CD4-positive, alpha-beta T cell treated with Interferon alpha-2 for 1 hour (primary cell): ENCODE measurements around the gene ATP9B.

Experiments used
- DNase-seq, 2 donors: peaks; one replicate each; pipeline ENCODE4 v3.0.0-alpha.2; 2020 to 2022

Gene ATP9B

GRCh38 chr18:79302120-79302519 lies 232.9 kb downstream of the ATP9B start:
- DNase-seq: no peak

DNA sequence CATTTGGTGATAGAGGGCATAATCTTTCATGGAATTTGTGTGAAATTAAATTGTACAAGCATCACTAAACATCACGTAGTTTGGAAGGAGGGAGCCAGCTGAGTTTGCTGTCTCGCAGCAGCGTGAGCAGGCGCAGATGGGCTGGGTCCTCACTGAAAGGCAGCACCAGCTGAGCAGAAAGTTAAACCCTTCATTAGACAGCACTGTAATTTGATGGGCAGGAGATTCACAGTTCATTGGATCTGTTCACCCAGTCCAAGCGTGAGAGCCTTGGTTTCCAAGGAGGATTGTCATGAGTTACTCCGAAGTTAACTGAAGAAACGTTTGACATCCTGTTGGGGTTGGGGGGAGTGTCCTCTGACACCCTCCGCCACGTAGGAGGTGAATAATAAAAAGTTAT lies 236.7 kb downstream of the ATP9B start:
- DNase-seq: no peak

DNA sequence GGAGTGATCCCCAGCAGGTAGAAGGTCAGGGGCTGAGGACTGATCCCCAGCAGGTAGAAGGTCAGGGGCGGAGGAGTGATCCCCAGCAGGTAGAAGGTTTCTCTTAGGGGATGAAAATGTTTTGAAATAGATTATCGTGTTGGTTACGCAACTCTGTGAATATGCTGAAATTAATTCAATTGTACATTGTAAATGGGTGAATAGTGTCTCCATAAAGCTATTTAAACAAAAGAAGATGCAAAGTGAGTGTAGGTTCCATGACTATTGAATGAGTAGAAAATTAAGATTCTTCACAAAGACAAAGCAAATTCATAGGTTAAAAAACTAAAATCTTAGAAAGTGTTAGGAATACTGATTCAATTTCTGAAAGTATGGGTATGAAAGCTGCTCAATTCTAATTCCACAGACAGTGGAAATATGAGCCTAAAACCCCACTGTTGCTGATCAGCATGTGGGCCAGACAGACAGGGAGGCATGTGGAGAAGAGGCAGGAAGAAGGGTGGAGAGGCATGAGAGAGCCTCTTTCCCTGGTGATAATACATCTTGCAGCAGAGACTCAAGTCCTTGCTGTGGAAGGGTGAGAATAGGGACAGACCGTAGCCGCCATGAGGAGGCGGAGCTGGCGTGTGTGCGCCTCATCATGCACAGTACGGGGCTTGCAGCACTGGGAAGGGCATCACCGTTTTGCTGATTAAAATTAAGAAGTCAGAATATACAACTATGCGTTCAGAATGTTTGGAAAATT lies 240.6 kb downstream of the ATP9B start:
- DNase-seq: no peak

- DNase-seq: no peak
Observed at GRCh38 chr18:79314838-79315388, 245.7 kb downstream of the ATP9B start.

DNA sequence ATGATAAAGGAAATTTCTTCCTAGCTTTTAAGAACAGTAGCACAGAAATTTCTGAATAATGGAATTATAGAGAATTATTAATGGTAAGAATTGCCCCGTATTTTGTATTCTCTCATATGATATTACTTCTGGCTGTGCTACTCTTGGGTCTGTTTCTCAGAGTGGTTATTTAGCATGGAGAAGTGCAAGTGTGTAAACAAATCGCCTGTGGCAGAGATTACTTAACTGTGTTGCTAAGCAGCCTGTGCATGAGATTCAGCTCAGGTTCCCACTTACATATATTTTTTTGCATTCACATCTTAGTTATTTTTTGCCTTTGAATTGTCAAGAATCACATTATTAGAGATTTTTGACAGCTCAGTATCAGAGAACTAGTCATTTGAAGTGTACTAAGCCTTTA lies 246.4 kb downstream of the ATP9B start:
- no peak for DNase-seq

DNA sequence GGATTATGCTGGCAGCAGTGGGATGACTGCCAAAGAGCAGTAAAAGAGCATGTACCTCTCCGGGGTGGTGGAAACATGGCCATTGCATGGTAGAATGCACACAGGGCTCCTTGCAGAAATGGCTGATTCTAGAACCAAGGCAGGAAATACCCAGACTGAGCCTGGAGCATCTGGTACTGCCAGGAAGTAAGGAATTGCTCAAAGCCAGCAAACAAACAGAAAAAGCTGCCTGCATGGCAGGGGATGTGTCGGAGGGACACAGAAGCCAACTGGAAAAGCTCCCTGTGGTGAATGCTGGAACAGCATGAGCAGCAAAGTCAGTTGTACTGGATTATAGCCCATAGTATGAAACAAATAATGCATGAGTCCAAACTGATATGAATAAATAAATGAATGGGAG lies 248.5 kb downstream of the ATP9B start:
- no peak for DNase-seq

GRCh38 chr18:79318142-79318673 lies 249.0 kb downstream of the ATP9B start:
- DNase-seq: peak in 1 of 2 donors; percentile 13

DNA sequence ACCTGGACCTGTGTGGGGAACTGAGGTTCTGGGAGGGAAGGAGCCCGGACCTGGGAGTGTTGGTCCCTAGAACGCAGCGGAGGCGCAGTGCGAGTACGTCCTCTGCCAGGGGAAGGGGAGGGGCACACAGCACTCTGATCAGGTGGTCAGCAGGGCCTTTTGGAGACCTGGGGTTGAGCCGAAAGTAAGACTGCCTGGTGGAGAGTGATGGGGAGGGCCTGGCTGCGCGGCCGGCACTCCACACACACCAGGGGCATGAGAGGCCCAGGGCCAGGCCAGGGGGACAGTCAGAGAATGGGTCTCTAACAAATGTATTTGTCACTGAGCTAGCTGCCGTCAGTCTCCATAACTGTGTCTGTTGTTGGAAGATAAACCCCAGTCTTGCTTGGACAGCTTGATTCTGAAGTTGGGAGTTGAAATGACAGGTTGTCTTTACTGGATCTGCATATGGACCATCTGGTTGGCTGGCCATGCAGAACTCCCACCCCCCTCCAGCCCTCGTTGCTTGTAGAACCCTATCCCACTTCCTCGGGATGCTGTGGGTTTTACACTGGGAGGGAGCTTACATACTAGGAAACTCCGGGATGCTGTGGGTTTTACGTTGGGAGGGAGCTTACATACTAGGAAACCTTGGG lies 251.1 kb downstream of the ATP9B start:
- no peak for DNase-seq

- DNase-seq: no peak
Observed at GRCh38 chr18:79321625-79322405, 252.6 kb downstream of the ATP9B start.

DNA sequence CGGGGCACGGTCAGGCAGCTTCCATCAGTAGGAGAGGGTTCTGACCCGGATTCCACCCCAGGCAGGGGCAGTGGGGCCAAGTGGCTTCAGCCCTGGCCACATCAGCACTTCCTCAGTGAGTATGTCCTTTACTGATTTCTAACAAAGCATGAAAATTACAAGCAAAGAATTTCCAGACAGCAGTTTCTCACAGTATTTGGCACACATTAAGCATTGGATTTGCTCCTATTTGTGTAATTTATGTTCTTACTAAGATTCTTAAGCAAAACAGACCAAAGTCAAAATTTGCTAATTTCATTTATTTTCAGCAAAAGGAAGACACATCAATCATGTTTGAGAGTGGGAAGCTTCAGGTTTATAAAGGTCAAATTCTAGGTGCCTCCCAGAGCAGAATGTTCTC lies 253.2 kb downstream of the ATP9B start:
- no peak for DNase-seq

DNA sequence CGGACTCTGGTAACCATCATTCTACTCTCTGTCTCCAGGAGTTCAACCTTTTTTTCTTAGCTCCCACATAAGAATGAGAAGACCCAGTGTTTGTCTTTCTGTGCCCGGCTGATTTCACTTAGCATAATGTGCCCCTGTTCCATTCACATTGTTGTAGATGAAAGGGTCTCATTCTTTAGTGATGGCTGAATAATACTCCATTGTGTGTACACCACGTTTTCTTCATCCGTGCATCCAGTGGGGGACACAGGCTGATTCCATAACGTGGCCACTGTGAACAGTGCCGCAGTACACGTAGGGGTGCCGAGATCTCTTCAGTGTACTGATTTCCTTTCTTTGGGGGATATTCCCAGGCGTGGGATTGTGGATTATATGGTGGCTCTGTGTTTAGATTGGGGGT lies 254.3 kb downstream of the ATP9B start:
- DNase-seq: no peak

DNA sequence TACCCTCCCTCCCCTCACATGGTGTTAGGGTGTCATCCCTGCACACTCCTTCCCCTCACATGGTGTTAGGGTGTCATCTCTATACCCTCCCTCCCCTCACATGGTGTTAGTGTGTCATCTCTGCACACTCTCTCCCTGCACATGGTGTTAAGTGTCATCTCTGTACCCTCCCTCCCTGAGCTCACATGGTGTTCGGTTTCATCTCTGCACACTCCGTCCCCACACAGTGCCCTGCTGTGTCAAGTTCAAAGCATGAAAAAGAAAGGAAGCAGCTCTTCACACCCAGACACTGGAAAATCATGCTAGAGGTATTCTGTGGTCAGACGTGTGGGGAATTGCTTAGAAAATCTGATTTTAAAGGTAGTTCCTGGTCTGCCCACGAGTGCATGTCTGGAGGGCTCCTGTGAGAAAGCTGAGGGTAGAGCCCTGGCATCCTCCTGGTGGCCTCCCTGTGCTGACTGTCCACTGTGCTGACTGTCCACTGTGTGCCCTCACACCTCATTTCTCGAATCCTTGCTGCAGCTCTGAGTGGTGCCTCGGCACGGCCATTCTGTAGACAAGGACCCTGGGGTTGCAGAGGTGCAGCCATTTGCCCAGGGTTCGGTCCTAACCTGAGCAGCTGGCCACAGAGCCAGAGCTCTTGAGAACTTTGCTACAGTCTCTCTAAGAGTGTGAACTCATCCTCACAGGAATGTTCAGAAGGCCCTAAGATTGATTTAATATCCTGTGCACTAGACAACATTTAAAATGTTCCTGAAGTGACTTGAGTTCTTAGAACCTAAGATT lies 257.4 kb downstream of the ATP9B start:
- DNase-seq: peak in 1 of 2 donors; percentile 22

- peak in 1 of 2 donors; percentile 10 for DNase-seq
Observed at GRCh38 chr18:79327199-79327721, 258.1 kb downstream of the ATP9B start.

DNA sequence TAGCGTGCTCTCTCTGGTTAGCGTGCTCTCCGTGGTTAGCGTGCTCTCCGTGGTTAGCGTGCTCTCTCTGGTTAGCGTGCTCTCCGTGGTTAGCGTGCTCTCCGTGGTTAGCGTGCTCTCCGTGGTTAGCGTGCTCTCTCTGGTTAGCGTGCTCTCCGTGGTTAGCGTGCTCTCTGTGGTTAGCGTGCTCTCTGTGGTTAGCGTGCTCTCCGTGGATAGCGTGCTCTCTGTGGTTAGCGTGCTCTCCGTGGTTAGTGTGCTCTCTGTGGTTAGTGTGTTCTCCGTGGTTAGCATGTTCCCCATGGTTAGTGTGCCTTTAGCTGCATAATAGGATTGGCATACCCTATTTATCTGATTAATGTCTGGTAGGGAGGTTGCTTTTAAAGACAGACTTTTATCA lies 258.7 kb downstream of the ATP9B start:
- DNase-seq: peak in 1 of 2 donors; percentile 18

- no peak for DNase-seq
Observed at GRCh38 chr18:79328887-79329286, 259.7 kb downstream of the ATP9B start.

DNA sequence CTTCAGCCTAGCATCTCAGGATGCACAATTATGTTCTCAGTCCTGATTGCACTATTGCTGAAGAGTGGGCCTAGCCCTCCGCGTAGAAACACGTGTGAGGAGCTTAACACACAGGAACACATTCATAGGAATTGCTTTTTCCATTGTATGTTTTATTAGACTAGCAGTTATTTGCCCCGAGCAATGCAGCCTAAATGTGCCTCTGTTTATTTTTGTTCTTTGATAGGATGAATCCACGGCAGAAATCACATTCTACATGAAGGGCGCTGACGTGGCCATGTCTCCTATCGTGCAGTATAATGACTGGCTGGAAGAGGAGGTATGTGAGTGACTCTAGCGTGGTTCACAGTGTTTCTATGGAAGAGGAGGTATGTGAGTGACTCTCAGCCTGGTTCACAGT lies 260.6 kb downstream of the ATP9B start:
- no peak for DNase-seq

- DNase-seq: no peak
Observed at GRCh38 chr18:79332646-79333045, 263.5 kb downstream of the ATP9B start.

- no peak for DNase-seq
Observed at GRCh38 chr18:79333046-79333445, 263.9 kb downstream of the ATP9B start.

GRCh38 chr18:79334496-79335233 lies 265.5 kb downstream of the ATP9B start:
- no peak for DNase-seq

GRCh38 chr18:79335833-79336360 lies 266.7 kb downstream of the ATP9B start:
- DNase-seq: no peak

DNA sequence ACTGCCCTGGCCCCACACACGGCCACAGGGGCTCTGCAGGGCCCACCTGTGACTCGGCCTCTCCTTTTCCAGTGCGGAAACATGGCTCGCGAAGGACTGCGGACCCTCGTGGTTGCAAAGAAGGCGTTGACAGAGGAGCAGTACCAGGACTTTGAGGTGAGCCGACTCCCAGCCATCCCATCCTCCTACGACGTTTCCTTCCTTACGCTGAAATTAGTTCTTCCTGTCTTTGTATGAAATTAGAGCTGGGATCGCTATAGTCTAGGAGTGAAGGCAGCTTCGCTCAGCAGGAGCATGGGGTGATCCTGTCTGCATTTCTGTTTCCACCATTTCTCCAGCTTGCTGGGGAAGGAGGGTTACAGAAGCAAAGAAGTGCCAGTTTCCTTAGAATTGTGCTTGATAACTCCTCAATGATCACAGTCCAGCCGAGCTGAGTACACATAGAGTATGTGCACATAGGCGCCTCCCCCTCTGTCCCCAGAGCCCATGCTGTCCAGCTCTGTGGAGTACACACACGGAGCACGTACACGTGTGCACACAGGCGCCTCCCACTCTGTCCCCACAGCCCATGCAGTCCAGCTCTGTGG lies 267.5 kb downstream of the ATP9B start:
- DNase-seq: no peak
